WTC11 (cell line): ENCODE measurements around the gene MEIS2. TPM values are rescaled to one million over a fixed set of nuclear protein-coding genes. Genes with fewer than 3 reads are reported as not detected.

Experiments
- ATAC-seq: fragments of 200-7000 bp; cut with Tn5 transposase; 2 replicates; pipeline ENCODE4 v1.10.0; 2021; ENCODE audit warnings: mild to moderate bottlenecking, moderate library complexity
- CTCF ChIA-PET: fragments of 300-600 bp; sonication (Branson Sonifier 250); formaldehyde crosslinking; loops from one replicate; lab custom pipeline; 2021; ENCODE audit warnings: antibody characterized with exemption; lab: Charles Lee
- POLR2A ChIA-PET: fragments of 350-600 bp; sonication (Branson Sonifier 250); formaldehyde crosslinking; loops from one replicate; lab custom pipeline; 2021; ENCODE audit warnings: antibody characterized with exemption; lab: Charles Lee
- DNase-seq: peaks from one replicate; pipeline ENCODE4 v3.0.0; 2021; ENCODE audit warnings: low spot score
- H3K27ac Mint-ChIP-seq: 2 replicates; pipeline ENCODE4 v1.8.0; 2021; ENCODE audit warnings: mixed read lengths
- H3K27me3 Mint-ChIP-seq: 2 replicates; pipeline ENCODE4 v1.8.0; 2021; ENCODE audit warnings: low read depth, mild to moderate bottlenecking, moderate library complexity, mixed read lengths
- H3K36me3 Mint-ChIP-seq: 2 replicates; pipeline ENCODE4 v1.8.0; 2021; ENCODE audit warnings: mixed read lengths
- H3K4me1 Mint-ChIP-seq: 2 replicates; pipeline ENCODE4 v1.8.0; 2022; ENCODE audit warnings: mixed read lengths
- H3K4me3 Mint-ChIP-seq: 2 replicates; pipeline ENCODE4 v1.8.0; 2021; ENCODE audit warnings: mild to moderate bottlenecking, moderate library complexity, mixed read lengths
- H3K9me3 Mint-ChIP-seq: 2 replicates; pipeline ENCODE4 v1.8.0; 2021; ENCODE audit warnings: mixed read lengths
- ATF1 ChIP-seq: sonication (generic); formaldehyde crosslinking; IDR thresholded peaks from 2 replicates; pipeline ENCODE4 v1.8.1; 2023; ENCODE audit warnings: mild to moderate bottlenecking, moderate library complexity, missing genetic modification reagents
- CREM ChIP-seq: sonication (generic); formaldehyde crosslinking; IDR thresholded peaks from 2 replicates; pipeline ENCODE4 v1.8.1; 2022; ENCODE audit warnings: mild to moderate bottlenecking, missing genetic modification reagents, moderate library complexity
- JUN ChIP-seq: sonication (generic); formaldehyde crosslinking; IDR thresholded peaks from 2 replicates; pipeline ENCODE4 v1.8.0; 2023; ENCODE audit warnings: mild to moderate bottlenecking, missing genetic modification reagents
- NFYB ChIP-seq: sonication (generic); formaldehyde crosslinking; conservative IDR thresholded peaks from 2 replicates; pipeline ENCODE4 v1.8.0; 2022; ENCODE audit warnings: low read depth, missing genetic modification reagents
- NR2C2 ChIP-seq: sonication (generic); formaldehyde crosslinking; IDR thresholded peaks from 2 replicates; pipeline ENCODE4 v1.8.0; 2022; ENCODE audit warnings: mild to moderate bottlenecking, missing genetic modification reagents
- PRRX2 ChIP-seq: fragments of 250-450 bp; sonication (Bioruptor Pico); IDR thresholded peaks from 2 replicates; pipeline ENCODE4 v1.8.0; 2021; ENCODE audit warnings: mild to moderate bottlenecking
- ZNF121 ChIP-seq: sonication (generic); formaldehyde crosslinking; IDR thresholded peaks from 2 replicates; pipeline ENCODE4 v1.8.0; 2023; ENCODE audit warnings: missing genetic modification reagents
- ZNF263 ChIP-seq: sonication (generic); formaldehyde crosslinking; IDR thresholded peaks from 2 replicates; pipeline ENCODE4 v1.8.1; 2022; ENCODE audit warnings: low read depth, mild to moderate bottlenecking, moderate library complexity, missing genetic modification reagents
- total RNA-seq: library from RNA; stranded (reverse); gene quantifications from 3 replicates; pipeline ENCODE4 v1.2.3, GENCODE V29; 2021
- TF ChIP-seq, protein P1 (sequence below): sonication (generic); formaldehyde crosslinking; IDR thresholded peaks from 2 replicates; pipeline ENCODE4 v1.8.1; 2023; ENCODE audit warnings: mild to moderate bottlenecking, missing genetic modification reagents
- TF ChIP-seq, protein P2 (sequence below): sonication (generic); formaldehyde crosslinking; IDR thresholded peaks from 2 replicates; pipeline ENCODE4 v1.8.1; 2023; ENCODE audit warnings: mild to moderate bottlenecking, missing genetic modification reagents, borderline replicate concordance
- TF ChIP-seq, protein P3 (sequence below): sonication (generic); formaldehyde crosslinking; IDR thresholded peaks from 2 replicates; pipeline ENCODE4 v1.8.1; 2023; ENCODE audit warnings: mild to moderate bottlenecking, missing genetic modification reagents, moderate library complexity
- TF ChIP-seq, protein P4 (sequence below): sonication (generic); formaldehyde crosslinking; IDR thresholded peaks from 2 replicates; pipeline ENCODE4 v1.8.1; 2023; ENCODE audit warnings: mild to moderate bottlenecking, missing genetic modification reagents, moderate library complexity
- TF ChIP-seq, protein P5 (sequence below): sonication (generic); formaldehyde crosslinking; IDR thresholded peaks from 2 replicates; pipeline ENCODE4 v1.8.1; 2023; ENCODE audit warnings: mild to moderate bottlenecking, moderate library complexity, missing genetic modification reagents
- TF ChIP-seq, protein P6 (sequence below): sonication (generic); formaldehyde crosslinking; conservative IDR thresholded peaks from 2 replicates; pipeline ENCODE4 v1.8.1; 2023; ENCODE audit warnings: mild to moderate bottlenecking, low read depth, missing genetic modification reagents, moderate library complexity
- TF ChIP-seq, protein P7 (sequence below): fragments of 250-450 bp; sonication (Bioruptor Pico); IDR thresholded peaks from 2 replicates; pipeline ENCODE4 v1.9.0; 2021; ENCODE audit warnings: moderate library complexity, mild to moderate bottlenecking, inconsistent platforms, borderline replicate concordance

Gene MEIS2
- total RNA-seq, 1 experiment from 2014 or later = 0.57 TPM

DNA sequence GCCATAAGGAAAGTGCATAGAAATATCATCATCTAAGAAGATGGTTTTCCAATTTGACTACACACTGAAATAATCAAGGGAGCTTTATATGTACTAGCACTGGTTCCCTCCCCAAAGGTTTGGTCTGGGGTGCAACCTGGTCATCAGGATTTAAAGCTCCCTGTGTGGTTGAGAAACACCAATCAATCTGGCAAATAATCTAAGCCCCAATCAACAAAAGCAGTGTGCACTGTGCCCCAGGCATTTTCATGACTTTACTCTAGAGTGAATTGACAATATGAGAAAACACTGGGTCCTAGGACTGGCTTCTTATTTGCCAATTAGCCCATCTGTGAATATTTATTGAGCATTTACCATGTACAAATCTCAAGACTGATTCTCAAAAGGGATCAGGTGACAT lies 255.1 kb downstream of the MEIS2 start:
- ATAC-seq (no peak), DNase-seq (no peak)
- H3K36me3 Mint-ChIP-seq = no peaks in the 10 kb centered on the region
- peaks cover 13% of the 10 kb centered on the region for H3K4me1 Mint-ChIP-seq
- no peaks in the 10 kb centered on the region for H3K27me3 Mint-ChIP-seq
- H3K9me3 Mint-ChIP-seq = peaks cover 1% of the 10 kb centered on the region; the same call in 1 of the 2 replicates
- ChIA-PET CTCF (interaction anchor here (1.3 kb wide), 1 partner anchor 343 kb away, joined by 3 read pairs; no protein-coding TSS in a partner anchor), POLR2A (interaction anchor here (1.2 kb wide), 1 partner anchor 12 kb away, joined by 3 read pairs; no protein-coding TSS in a partner anchor)
- TF ChIP-seq ZNF121 (CRISPR knock-in tag) = no peak
- H3K4me3 Mint-ChIP-seq = no peak overlapping the region
- no peak overlapping the region for H3K27ac Mint-ChIP-seq

DNA sequence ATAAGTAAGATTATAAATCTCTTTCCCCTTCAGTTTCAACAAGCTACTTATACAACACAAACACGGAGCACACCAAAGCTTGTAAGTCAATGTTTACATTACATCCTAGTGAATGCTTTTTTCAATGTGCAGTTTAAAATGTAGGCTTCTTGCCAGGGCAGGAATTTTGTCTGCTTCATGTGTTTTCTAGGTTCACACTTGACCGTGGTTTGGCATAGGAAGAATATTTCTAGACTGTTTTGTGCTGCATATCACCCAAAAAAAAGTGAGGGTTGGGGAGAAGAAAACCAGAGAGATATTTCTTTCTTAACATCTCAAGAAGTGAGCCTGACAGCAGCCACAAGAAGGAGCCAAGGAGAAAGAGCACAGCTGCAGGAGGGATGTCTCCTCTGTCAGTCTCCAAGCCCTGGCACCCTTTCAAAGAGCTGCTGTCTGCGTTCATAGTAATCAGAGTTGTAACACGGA lies 255.8 kb downstream of the MEIS2 start:
- DNase-seq (no peak), ATAC-seq (no peak)
- CTCF ChIA-PET = interaction anchor here (1.3 kb wide), 1 partner anchor 343 kb away, joined by 3 read pairs; no protein-coding TSS in a partner anchor

DNA sequence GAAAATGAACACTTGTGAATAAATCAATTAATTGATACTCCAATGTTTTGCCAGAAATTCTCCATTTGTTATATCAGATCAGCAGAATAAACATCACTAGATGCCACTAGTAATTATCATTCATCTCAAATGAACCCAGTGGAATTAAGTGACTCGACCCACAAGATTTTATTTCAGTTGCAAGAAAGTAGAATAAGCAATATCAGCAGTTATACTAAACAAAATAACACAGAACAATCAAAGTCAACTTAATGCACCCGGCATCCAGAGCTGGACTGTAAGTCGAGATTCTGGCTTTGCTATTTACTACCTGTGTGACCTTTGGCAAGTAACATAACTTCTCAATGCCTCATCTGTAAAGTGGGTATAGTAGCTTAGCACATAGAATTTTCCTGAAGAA lies 256.5 kb downstream of the MEIS2 start:
- Mint-ChIP-seq H3K4me1 (peaks cover 13% of the 10 kb centered on the region), H3K9me3 (no peaks in the 10 kb centered on the region), H3K27ac (no peak overlapping the region), H3K36me3 (no peaks in the 10 kb centered on the region), H3K27me3 (no peaks in the 10 kb centered on the region), H3K4me3 (no peak overlapping the region)
- TF ChIP-seq ATF1 (CRISPR knock-in tag) = no peak
- TF ChIP-seq, protein P1, sequence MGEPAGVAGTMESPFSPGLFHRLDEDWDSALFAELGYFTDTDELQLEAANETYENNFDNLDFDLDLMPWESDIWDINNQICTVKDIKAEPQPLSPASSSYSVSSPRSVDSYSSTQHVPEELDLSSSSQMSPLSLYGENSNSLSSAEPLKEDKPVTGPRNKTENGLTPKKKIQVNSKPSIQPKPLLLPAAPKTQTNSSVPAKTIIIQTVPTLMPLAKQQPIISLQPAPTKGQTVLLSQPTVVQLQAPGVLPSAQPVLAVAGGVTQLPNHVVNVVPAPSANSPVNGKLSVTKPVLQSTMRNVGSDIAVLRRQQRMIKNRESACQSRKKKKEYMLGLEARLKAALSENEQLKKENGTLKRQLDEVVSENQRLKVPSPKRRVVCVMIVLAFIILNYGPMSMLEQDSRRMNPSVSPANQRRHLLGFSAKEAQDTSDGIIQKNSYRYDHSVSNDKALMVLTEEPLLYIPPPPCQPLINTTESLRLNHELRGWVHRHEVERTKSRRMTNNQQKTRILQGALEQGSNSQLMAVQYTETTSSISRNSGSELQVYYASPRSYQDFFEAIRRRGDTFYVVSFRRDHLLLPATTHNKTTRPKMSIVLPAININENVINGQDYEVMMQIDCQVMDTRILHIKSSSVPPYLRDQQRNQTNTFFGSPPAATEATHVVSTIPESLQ (CRISPR knock-in tag) = no peak
- TF ChIP-seq NR2C2 (CRISPR knock-in tag) = no peak
- no peak for TF ChIP-seq JUN (CRISPR knock-in tag)
- TF ChIP-seq, protein P2, sequence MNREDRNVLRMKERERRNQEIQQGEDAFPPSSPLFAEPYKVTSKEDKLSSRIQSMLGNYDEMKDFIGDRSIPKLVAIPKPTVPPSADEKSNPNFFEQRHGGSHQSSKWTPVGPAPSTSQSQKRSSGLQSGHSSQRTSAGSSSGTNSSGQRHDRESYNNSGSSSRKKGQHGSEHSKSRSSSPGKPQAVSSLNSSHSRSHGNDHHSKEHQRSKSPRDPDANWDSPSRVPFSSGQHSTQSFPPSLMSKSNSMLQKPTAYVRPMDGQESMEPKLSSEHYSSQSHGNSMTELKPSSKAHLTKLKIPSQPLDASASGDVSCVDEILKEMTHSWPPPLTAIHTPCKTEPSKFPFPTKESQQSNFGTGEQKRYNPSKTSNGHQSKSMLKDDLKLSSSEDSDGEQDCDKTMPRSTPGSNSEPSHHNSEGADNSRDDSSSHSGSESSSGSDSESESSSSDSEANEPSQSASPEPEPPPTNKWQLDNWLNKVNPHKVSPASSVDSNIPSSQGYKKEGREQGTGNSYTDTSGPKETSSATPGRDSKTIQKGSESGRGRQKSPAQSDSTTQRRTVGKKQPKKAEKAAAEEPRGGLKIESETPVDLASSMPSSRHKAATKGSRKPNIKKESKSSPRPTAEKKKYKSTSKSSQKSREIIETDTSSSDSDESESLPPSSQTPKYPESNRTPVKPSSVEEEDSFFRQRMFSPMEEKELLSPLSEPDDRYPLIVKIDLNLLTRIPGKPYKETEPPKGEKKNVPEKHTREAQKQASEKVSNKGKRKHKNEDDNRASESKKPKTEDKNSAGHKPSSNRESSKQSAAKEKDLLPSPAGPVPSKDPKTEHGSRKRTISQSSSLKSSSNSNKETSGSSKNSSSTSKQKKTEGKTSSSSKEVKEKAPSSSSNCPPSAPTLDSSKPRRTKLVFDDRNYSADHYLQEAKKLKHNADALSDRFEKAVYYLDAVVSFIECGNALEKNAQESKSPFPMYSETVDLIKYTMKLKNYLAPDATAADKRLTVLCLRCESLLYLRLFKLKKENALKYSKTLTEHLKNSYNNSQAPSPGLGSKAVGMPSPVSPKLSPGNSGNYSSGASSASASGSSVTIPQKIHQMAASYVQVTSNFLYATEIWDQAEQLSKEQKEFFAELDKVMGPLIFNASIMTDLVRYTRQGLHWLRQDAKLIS (CRISPR knock-in tag) = no peak
- ChIA-PET CTCF (no interaction called here), POLR2A (interaction anchor here (0.5 kb wide), 1 partner anchor 1345 kb away, joined by 5 read pairs; no protein-coding TSS in a partner anchor)
- no peak for DNase-seq
- no peak for ATAC-seq

More for the DNA sequence above, 255.8 kb downstream of the MEIS2 start:
- Mint-ChIP-seq H3K4me3 (no peak overlapping the region), H3K4me1 (peaks cover 13% of the 10 kb centered on the region), H3K9me3 (no peaks in the 10 kb centered on the region), H3K27me3 (no peaks in the 10 kb centered on the region), H3K27ac (no peak overlapping the region), H3K36me3 (no peaks in the 10 kb centered on the region)
- TF ChIP-seq, protein P3, sequence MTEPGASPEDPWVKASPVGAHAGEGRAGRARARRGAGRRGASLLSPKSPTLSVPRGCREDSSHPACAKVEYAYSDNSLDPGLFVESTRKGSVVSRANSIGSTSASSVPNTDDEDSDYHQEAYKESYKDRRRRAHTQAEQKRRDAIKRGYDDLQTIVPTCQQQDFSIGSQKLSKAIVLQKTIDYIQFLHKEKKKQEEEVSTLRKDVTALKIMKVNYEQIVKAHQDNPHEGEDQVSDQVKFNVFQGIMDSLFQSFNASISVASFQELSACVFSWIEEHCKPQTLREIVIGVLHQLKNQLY (CRISPR knock-in tag) = no peak
- TF ChIP-seq, protein P4, sequence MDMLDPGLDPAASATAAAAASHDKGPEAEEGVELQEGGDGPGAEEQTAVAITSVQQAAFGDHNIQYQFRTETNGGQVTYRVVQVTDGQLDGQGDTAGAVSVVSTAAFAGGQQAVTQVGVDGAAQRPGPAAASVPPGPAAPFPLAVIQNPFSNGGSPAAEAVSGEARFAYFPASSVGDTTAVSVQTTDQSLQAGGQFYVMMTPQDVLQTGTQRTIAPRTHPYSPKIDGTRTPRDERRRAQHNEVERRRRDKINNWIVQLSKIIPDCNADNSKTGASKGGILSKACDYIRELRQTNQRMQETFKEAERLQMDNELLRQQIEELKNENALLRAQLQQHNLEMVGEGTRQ (CRISPR knock-in tag) = no peak
- TF ChIP-seq ZNF263 = no peak
- TF ChIP-seq PRRX2 (CRISPR knock-in tag) = no peak
- TF ChIP-seq CREM (CRISPR knock-in tag) = no peak
- TF ChIP-seq, protein P5, sequence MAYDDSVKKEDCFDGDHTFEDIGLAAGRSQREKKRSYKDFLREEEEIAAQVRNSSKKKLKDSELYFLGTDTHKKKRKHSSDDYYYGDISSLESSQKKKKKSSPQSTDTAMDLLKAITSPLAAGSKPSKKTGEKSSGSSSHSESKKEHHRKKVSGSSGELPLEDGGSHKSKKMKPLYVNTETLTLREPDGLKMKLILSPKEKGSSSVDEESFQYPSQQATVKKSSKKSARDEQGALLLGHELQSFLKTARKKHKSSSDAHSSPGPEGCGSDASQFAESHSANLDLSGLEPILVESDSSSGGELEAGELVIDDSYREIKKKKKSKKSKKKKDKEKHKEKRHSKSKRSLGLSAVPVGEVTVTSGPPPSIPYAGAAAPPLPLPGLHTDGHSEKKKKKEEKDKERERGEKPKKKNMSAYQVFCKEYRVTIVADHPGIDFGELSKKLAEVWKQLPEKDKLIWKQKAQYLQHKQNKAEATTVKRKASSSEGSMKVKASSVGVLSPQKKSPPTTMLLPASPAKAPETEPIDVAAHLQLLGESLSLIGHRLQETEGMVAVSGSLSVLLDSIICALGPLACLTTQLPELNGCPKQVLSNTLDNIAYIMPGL (CRISPR knock-in tag) = no peak
- TF ChIP-seq, protein P6, sequence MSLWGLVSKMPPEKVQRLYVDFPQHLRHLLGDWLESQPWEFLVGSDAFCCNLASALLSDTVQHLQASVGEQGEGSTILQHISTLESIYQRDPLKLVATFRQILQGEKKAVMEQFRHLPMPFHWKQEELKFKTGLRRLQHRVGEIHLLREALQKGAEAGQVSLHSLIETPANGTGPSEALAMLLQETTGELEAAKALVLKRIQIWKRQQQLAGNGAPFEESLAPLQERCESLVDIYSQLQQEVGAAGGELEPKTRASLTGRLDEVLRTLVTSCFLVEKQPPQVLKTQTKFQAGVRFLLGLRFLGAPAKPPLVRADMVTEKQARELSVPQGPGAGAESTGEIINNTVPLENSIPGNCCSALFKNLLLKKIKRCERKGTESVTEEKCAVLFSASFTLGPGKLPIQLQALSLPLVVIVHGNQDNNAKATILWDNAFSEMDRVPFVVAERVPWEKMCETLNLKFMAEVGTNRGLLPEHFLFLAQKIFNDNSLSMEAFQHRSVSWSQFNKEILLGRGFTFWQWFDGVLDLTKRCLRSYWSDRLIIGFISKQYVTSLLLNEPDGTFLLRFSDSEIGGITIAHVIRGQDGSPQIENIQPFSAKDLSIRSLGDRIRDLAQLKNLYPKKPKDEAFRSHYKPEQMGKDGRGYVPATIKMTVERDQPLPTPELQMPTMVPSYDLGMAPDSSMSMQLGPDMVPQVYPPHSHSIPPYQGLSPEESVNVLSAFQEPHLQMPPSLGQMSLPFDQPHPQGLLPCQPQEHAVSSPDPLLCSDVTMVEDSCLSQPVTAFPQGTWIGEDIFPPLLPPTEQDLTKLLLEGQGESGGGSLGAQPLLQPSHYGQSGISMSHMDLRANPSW = no peak
- no peak for TF ChIP-seq ZNF121 (CRISPR knock-in tag)
- TF ChIP-seq, protein P7, sequence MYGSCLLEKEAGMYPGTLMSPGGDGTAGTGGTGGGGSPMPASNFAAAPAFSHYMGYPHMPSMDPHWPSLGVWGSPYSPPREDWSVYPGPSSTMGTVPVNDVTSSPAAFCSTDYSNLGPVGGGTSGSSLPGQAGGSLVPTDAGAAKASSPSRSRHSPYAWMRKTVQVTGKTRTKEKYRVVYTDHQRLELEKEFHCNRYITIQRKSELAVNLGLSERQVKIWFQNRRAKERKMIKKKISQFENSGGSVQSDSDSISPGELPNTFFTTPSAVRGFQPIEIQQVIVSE (CRISPR knock-in tag) = no peak
- TF ChIP-seq NFYB = no peak
- POLR2A ChIA-PET = no interaction called here
